MM.1S (cell line): Measurements from ENCODE around the gene OTC.

Experiments used
- DNase-seq: peaks from one replicate; pipeline ENCODE4 v3.0.0-alpha.2; 2015
- H2AFZ ChIP-seq: fragments of 300-600 bp; sonication (generic); 2 replicates; pipeline ENCODE4 v1.6.0; 2016; ENCODE audit warnings: antibody characterized with exemption, low read length
- H3F3A ChIP-seq: fragments of 300-600 bp; sonication (generic); 2 replicates; pipeline ENCODE4 v1.6.1; 2016; ENCODE audit warnings: mild to moderate bottlenecking, antibody characterized with exemption, low read length, moderate library complexity, mixed read lengths; ENCODE audit not compliant: insufficient read depth
- H3K27ac ChIP-seq: fragments of 300-600 bp; sonication (generic); 2 replicates; pipeline ENCODE4 v1.5.1; 2016; ENCODE audit warnings: mild to moderate bottlenecking, low read length
- H3K27me3 ChIP-seq: fragments of 300-600 bp; sonication (generic); replicated peaks from 2 replicates; pipeline ENCODE4 v1.6.0; 2016; ENCODE audit warnings: low read length; ENCODE audit not compliant: insufficient read depth
- H3K36me3 ChIP-seq: fragments of 300-600 bp; sonication (generic); replicated peaks from 2 replicates; pipeline ENCODE4 v1.6.1; 2016; ENCODE audit warnings: mild to moderate bottlenecking, low read length, mixed read lengths; ENCODE audit not compliant: insufficient read depth
- H3K4me1 ChIP-seq: fragments of 300-600 bp; sonication (generic); 2 replicates; pipeline ENCODE4 v1.6.1; 2016; ENCODE audit warnings: low read length, mixed read lengths
- H3K4me2 ChIP-seq: fragments of 300-600 bp; sonication (generic); 2 replicates; pipeline ENCODE4 v1.6.0; 2016; ENCODE audit warnings: low read depth, low read length
- H3K4me3 ChIP-seq: fragments of 300-600 bp; sonication (generic); 2 replicates; pipeline ENCODE4 v1.5.1; 2016; ENCODE audit warnings: low read length, mixed read lengths
- H3K79me2 ChIP-seq: fragments of 300-600 bp; sonication (generic); 2 replicates; pipeline ENCODE4 v1.6.1; 2016; ENCODE audit warnings: mixed run types, low read length, mixed read lengths
- H3K9ac ChIP-seq: fragments of 300-600 bp; sonication (generic); 2 replicates; pipeline ENCODE4 v1.6.1; 2016; ENCODE audit warnings: low read length, mixed read lengths
- H3K9me2 ChIP-seq: fragments of 300-600 bp; sonication (generic); replicated peaks from 2 replicates; pipeline ENCODE4 v1.6.1; 2016; ENCODE audit warnings: mild to moderate bottlenecking, low read length, mixed read lengths; ENCODE audit not compliant: insufficient read depth
- H3K9me3 ChIP-seq: fragments of 300-600 bp; sonication (generic); replicated peaks from 2 replicates; pipeline ENCODE4 v1.6.1; 2016; ENCODE audit warnings: mild to moderate bottlenecking, low read length, mixed read lengths; ENCODE audit not compliant: insufficient read depth
- H4K20me1 ChIP-seq: fragments of 300-600 bp; sonication (generic); 2 replicates; pipeline ENCODE4 v1.6.1; 2016; ENCODE audit warnings: mild to moderate bottlenecking, low read length, moderate library complexity, mixed read lengths; ENCODE audit not compliant: insufficient read depth
- EZH2 ChIP-seq: fragments of 300-600 bp; sonication (generic); optimal IDR thresholded peaks from 2 replicates; pipeline ENCODE3; 2017; ENCODE audit warnings: low read depth, mild to moderate bottlenecking, antibody characterized with exemption, low read length, mixed read lengths
- EZH2phosphoT487 ChIP-seq: fragments of 300-600 bp; sonication (generic); IDR thresholded peaks from 2 replicates; pipeline ENCODE4 v1.6.1; 2018; ENCODE audit warnings: antibody characterized with exemption, low read length
- TF ChIP-seq, protein P1 (sequence below): fragments of 300-600 bp; sonication (generic); IDR thresholded peaks from 2 replicates; pipeline ENCODE4 v1.5.1; 2016; ENCODE audit warnings: antibody characterized with exemption, low read length, mixed read lengths

Gene OTC

DNA sequence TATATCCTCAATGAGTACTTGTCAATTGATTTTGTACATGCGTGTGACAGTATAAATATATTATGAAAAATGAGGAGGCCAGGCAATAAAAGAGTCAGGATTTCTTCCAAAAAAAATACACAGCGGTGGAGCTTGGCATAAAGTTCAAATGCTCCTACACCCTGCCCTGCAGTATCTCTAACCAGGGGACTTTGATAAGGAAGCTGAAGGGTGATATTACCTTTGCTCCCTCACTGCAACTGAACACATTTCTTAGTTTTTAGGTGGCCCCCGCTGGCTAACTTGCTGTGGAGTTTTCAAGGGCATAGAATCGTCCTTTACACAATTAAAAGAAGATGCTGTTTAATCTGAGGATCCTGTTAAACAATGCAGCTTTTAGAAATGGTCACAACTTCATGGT is at the start of gene OTC:
Gene OTC (plus strand): TSS at position 243 of the 400 bp plus-strand sequence. CDS start 93 bp downstream, at position 336.
- Histone ChIP-seq H3K27ac (no peak within 1 kb of the TSS), H3K9ac (no peak within 1 kb of the TSS), H3F3A (no peaks in the 10 kb centered on the region), H3K36me3 (no peaks in the 10 kb centered on the region), H3K27me3 (no peaks in the 10 kb centered on the region), H3K4me2 (no peak within 1 kb of the TSS), H3K4me1 (no peaks in the 10 kb centered on the region), H3K9me2 (no peaks in the 10 kb centered on the region), H3K4me3 (no peak within 1 kb of the TSS), H3K79me2 (no peaks in the 10 kb centered on the region), H4K20me1 (no peaks in the 10 kb centered on the region), H3K9me3 (no peaks in the 10 kb centered on the region), H2AFZ (no peak within 1 kb of the TSS)
- TF ChIP-seq EZH2phosphoT487 (no peak), EZH2 (no peak)
- TF ChIP-seq, protein P1, sequence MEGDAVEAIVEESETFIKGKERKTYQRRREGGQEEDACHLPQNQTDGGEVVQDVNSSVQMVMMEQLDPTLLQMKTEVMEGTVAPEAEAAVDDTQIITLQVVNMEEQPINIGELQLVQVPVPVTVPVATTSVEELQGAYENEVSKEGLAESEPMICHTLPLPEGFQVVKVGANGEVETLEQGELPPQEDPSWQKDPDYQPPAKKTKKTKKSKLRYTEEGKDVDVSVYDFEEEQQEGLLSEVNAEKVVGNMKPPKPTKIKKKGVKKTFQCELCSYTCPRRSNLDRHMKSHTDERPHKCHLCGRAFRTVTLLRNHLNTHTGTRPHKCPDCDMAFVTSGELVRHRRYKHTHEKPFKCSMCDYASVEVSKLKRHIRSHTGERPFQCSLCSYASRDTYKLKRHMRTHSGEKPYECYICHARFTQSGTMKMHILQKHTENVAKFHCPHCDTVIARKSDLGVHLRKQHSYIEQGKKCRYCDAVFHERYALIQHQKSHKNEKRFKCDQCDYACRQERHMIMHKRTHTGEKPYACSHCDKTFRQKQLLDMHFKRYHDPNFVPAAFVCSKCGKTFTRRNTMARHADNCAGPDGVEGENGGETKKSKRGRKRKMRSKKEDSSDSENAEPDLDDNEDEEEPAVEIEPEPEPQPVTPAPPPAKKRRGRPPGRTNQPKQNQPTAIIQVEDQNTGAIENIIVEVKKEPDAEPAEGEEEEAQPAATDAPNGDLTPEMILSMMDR: no peak
- no peak for DNase-seq

DNA sequence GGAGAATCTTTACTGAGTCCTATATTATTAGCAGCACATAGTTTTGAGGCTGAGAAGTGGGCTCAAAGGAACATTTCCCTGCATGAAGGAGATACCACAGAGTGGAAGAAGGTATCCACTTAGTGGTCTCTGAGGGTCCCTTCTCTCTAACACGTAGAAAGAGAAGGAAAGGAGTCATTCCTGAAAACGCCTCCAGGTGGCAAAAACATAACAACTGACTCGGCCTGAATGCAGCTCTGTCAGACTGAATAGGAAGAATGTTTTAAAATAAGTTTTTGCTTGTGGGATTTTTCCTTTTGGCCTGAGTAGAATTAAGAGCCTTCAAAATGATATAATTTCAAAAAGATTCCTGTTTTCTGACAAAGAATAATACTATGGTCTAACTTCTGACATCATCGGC is 48.4 kb upstream of the OTC start:
- Histone ChIP-seq H3K9ac (no peak overlapping the region), H3K9me2 (no peaks in the 10 kb centered on the region), H3K79me2 (no peaks in the 10 kb centered on the region), H3K4me2 (no peak overlapping the region), H3K36me3 (no peaks in the 10 kb centered on the region), H3K9me3 (no peaks in the 10 kb centered on the region), H3F3A (no peaks in the 10 kb centered on the region), H3K4me3 (no peak overlapping the region), H3K27me3 (no peaks in the 10 kb centered on the region), H3K4me1 (no peaks in the 10 kb centered on the region), H3K27ac (no peak overlapping the region), H2AFZ (no peak overlapping the region), H4K20me1 (no peaks in the 10 kb centered on the region)
- DNase-seq: no peak
- TF ChIP-seq, protein P1: no peak
- TF ChIP-seq EZH2 (no peak), EZH2phosphoT487 (no peak)

DNA sequence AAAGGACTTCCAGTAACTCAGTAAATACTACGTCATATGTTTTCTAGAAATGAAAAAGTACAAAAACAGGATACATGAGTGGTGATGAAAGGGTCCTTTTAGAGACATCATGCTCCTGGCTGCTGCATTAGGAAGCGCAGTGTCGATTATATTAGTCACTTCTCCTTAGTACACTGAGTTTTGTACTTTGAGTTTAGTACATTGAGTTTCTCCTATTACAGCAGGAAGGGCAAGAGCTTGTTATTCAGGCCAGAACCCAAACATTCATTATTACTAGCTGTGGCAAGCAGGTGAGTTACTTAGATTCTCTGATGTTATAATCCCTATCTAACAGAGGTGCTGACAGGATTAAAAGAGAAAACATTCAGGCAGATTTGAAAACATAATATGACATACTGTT is 46.4 kb upstream of the OTC start:
- Histone ChIP-seq H3K79me2 (no peaks in the 10 kb centered on the region), H3K36me3 (no peaks in the 10 kb centered on the region), H4K20me1 (no peaks in the 10 kb centered on the region), H3K27ac (no peak overlapping the region), H3K27me3 (no peaks in the 10 kb centered on the region), H3K9me2 (no peaks in the 10 kb centered on the region), H3K9ac (no peak overlapping the region), H2AFZ (no peak overlapping the region), H3K4me2 (no peak overlapping the region), H3K9me3 (no peaks in the 10 kb centered on the region), H3K4me3 (no peak overlapping the region), H3K4me1 (no peaks in the 10 kb centered on the region), H3F3A (no peaks in the 10 kb centered on the region)
- no peak for DNase-seq
- TF ChIP-seq EZH2phosphoT487 (no peak), EZH2 (no peak)
- TF ChIP-seq, protein P1: no peak
